ENCODE data around the gene TRAF2.
"Not testable (repeated sequence)": the region's sequence is repeated elsewhere in the genome, so short reads cannot be mapped to it uniquely, and the experiment has no call there.

The TRAF2 gene

DNA sequence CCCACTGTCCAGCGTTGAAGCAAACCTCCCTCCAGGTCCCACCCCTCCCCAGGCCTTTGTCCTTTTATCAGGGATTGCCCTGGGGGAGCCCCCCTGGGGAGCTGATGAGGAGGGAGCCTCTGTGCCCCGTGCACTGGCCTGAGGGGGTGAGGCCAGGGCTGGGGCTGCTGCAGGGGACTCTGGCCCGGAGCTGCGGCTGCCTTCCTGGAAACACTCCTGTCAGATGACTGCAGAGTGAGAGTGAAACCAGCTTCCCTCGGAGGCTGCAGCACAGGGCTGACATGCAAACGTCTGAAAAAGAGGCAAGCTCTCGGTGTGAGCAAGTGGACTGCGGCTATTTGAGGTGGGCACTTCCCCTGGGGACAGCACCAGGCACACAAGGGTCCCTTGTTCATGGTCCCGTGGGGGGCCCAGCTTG, 4.6 kb upstream of the TRAF2 start:
- DNase-seq (ENCODE audit: low read depth in 2 of 3, low spot score in 1 of 3), result peak; percentile 37 to 59 (median 55)

DNA sequence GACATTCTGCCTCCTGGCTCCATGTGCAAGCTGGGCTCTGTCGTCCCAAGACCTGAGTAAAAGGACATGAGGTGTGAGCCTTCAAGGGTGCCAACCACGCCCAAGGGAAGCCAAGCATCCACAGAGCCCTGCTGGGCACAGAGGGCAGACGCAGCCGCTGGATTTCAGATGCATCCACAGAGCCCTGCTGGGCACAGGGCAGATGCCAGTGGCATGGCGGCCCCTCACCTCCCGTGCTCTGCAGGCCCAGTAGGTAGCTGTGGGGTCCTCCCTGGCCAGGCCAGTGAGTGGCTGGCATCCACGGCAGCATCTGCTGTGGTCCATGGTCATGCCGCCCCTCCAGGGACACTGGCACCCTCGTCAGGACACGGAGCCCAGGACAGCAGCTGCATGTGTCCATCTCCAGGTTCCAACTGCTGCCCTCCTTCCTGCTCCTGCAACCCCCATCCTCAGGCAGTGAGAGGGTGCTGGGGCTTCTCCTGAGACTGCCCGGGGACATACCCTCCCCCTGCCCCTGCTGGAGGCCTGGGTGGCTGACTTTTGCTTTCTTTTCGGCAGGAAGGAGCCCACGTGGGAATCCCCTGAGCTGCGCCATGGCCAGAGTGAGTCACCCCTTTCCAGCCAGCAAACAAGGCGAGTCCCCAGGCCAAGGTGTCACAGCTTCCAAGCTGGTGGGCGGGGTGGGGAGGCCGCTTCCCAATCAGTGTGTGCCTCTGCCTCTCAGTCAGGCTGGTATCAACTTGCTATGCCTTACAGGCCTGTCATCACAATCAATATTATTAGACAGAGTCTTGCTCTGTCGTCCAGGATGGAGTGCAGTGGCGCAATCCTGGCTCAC, 4.0 kb upstream of the TRAF2 start:
- DNase-seq (ENCODE audit: low read depth in 2 of 3, low spot score in 1 of 3), result peak; percentile 80 to 92 (median 90)

DNA sequence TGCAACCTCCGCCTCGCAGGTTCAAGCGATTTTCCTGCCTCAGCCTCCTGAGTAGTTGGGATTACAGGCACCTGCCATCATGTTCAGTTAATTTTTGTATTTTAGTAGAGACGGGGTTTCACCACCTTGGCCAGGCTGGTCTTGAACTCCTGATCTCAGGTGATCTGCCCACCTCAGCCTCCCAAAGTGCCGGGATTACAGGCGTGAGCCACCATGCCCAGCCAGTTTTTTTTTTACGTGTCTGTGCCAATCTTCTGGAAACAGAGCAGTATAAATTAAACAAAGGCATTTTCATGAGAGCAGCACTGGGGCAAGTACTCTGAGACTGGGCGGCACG, 3.4 kb upstream of the TRAF2 start:
- DNase-seq (ENCODE audit: low read depth in 2 of 3, low spot score in 1 of 3), result not testable (repeated sequence)

DNA sequence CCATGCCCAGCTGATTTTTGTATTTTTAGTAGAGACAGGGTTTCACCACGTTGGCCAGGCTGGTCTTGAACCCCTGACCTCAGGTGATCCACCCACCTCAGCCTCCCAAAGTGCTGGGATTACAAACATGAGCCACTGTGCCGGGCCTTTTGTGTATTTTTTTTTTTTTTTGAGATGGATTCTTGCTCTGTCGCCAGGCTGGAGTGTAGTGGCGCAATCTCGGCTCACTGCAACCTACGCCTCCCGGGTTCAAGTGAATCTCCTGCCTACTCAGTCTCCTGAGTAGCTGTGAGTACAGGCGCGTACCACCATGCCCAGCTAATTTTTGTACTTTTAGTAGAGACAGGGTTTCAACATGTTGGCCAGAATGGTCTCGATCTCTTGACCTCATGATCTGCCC, 2.6 kb upstream of the TRAF2 start:
- not testable (repeated sequence) for DNase-seq (ENCODE audit: low read depth in 2 of 3, low spot score in 1 of 3)

DNA sequence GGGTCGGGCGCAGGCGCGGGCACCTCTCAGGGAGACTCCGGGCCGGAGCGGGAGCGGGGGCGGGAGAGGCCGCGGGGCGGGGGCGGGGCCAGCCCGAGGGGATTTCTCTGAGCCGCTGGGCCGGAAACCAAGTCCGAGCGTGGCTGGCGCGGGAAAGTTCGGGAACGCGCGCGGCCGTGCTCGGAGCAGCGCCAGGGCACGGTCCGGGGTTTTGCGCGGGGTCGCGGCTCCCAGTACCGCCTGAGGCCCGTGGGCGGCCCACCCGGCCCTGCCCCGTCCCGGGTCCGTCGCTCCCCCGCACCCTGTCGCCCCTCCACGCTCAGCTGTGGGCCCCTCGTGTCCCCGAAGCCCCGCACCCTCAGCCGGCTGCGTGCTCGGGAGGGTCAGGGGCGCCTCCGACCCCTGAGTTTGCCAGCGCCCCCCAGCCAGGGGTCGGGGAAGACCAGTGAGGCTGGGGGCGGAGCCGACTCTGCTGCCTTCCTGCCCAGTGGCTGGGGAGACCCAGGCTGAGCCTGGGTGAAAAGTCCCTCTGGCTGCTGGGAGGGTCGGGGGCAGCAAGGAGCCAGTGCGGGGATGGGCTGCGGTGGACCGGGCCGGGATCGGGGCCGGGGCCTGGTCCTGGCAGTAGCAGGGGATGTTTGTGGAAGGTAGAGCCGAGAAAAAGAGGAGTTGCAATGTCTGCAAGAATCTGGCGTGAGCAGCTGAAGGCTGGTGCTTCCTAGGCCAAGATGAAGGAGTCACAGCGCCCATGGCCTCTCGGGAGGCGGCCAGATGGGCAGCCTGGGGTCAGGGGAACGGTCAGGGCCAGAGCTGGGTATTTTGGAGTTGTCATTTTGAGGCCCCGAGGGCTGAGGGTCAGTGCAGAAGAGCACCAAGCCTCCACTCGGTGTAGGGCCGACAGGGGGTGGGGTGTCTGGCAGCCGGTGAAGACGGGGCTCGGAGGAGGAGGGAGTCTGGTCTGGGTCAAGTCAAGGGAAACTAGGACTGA, 588 bp downstream of the TRAF2 start:
- DNase-seq (ENCODE audit: low read depth in 2 of 3, low spot score in 1 of 3), result peak in 1 of 3 donors; percentile 23

DNA sequence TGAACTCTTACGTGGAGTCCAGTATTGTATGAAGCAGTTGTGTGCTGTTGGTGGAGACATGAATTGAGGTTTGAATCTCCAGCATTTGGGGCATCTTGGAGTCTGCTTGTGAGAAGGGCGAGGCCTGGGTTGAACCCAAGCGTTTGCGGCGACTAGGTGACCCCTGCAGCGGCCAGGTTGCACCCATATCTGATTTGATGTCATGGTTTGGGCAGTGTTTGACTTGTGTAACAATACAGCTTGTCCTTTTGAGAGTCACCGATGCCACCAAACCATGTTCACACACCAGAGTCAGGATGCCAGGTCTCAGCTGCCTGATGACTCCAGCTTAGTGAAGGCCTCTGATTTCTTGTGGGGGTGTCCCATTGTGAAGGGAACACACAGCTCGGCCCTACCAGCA, 2.1 kb downstream of the TRAF2 start:
- DNase-seq (ENCODE audit: low read depth in 2 of 3, low spot score in 1 of 3), result no peak

DNA sequence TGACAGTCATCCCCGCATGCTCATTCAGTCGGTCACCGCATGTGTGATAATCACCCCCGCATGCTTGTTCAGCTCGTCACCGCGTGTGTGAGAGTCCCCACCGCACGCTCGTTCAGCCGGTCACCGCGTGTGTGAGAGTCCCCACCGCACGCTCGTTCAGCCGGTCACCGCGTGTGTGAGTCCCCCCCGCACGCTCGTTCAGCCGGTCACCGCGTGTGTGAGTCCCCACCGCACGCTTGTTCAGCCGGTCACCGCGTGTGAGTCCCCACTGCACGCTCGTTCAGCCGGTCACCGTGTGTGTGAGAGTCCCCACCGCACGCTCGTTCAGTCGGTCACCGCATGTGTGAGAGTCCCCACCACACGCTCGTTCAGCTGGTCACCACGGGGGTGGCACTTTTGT, 3.5 kb downstream of the TRAF2 start:
- DNase-seq (ENCODE audit: low read depth in 2 of 3, low spot score in 1 of 3), result no peak

DNA sequence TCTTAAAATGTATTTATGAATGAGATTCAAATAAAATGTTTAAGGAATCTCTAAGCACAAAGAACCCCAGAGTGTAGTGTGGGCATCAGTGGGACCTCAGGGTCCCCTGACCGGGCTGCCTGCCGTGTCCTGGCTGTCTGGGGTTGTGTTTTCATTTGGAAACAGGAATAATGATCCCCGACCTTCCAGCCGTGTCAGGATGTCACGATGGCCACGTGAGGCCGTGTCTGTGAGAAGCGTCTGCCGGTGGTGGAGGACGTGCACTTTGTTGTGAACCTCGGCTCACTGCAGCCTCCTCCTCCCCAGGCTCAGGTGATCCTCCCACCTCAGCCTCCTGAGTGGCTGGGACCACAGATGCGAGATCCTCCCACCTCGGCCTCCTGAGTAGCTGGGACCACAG, 4.3 kb downstream of the TRAF2 start:
- no peak for DNase-seq (ENCODE audit: low read depth in 2 of 3, low spot score in 1 of 3)

DNA sequence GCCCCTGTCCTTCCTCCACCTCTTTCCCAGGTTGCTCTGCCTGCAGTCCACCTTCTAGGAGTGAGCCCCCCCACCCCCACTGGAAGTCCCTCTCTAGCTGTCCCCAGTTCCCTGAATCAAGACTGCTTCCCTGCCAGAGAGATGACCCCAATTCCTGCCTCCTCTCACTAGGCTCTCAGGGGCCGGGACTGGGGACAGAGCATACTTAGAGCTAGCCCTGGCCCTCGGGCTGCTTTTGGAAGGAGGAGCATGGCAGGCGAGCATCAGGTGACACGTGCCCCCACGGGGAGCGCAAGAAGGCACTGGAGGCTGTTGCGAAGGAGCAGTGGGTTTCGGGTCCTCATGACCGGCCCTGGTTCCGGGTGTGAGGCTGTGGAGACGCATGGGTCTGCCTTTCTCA, 9.7 kb downstream of the TRAF2 start:
- no peak for DNase-seq (ENCODE audit: low read depth in 2 of 3, low spot score in 1 of 3)

DNA sequence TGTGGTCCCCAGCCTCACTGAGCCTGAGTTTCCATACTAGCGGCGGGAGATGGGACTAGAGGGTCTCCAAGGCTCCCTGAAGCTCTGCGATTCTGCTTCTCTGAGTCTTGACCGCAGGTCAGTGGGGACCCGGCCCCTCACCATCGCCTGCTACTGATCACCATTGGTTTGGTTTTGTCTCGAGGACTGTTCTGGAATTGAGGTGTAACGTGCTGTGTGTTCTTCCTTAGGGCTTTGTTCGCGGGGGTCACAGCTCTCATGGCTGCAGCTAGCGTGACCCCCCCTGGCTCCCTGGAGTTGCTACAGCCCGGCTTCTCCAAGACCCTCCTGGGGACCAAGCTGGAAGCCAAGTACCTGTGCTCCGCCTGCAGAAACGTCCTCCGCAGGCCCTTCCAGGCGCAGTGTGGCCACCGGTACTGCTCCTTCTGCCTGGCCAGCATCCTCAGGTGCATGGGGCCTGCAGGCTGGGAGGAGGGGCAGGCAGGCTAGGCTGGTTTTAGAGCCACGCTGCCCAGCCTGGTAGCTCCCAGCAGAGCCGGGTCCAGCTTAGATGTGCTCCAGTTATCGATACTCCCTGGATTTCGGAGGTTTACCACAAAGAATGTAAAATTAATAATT, 12.3 kb downstream of the TRAF2 start:
- no peak for DNase-seq (ENCODE audit: low read depth in 2 of 3, low spot score in 1 of 3)

DNA sequence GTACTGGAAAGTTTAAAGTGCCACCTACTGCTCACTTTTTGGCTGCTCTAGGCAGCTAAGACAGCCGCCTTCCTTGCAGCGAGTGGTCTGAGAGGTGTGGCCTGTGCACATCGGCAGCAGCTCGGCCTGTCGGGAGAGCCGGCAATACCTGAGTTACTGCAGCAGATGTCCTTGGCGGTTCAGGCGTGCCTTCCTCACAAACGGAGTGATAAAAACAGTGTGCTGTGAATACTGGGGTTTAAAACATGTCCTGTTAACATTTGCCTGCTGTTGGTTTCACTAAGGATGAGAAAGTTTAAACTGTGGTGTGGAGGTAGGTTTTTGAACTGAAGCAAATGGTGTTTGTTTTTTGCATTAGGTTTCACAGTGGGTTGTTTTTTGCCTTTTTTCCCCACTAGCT, 12.9 kb downstream of the TRAF2 start:
- DNase-seq (ENCODE audit: low read depth in 2 of 3, low spot score in 1 of 3), result no peak

DNA sequence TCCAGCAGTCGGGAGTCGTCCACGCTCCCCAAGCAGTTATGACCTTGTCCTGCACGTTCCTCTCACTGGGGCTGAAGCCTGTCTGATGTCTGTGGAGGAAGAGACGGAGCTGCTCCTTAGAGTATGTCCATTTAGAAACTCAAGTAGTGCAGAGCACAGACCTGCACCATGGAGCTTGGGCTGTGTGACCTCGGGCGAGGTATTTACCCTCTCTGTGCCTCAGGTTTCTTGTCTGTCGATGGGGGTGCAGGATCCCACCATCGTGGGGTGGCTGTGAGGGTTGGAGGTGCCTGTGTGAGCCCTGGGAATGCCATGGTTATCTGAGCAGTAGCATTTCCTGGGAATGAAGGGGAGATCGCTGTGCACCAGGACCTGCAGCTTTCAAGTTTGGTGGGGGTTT, 14.2 kb downstream of the TRAF2 start:
- DNase-seq (ENCODE audit: low read depth in 2 of 3, low spot score in 1 of 3), result no peak

DNA sequence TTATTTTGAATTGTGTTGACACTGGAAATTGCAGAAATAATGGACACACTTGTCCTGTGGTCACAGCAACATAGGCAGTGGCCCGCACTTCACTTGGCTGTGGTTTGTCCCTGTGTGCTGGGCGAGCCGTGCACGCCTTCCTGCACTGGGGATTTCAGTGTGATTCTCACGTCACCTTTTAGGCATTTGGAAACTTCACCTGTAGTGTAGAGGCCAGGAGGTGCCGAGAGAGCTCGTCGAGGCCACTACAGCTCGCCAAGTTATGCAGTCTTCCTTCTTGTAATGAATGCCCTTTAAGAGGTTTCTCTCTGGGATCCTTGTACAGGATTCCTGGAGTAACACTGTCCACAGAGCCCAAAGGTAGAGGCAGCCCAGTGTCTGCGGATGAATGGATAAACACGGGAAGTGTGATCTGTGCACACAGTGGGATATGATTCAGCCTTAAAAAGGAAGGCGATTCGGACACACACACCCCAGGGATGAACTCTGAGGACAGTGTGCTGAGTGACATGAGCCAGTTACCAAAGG, 14.7 kb downstream of the TRAF2 start:
- no peak for DNase-seq (ENCODE audit: low read depth in 2 of 3, low spot score in 1 of 3)

DNA sequence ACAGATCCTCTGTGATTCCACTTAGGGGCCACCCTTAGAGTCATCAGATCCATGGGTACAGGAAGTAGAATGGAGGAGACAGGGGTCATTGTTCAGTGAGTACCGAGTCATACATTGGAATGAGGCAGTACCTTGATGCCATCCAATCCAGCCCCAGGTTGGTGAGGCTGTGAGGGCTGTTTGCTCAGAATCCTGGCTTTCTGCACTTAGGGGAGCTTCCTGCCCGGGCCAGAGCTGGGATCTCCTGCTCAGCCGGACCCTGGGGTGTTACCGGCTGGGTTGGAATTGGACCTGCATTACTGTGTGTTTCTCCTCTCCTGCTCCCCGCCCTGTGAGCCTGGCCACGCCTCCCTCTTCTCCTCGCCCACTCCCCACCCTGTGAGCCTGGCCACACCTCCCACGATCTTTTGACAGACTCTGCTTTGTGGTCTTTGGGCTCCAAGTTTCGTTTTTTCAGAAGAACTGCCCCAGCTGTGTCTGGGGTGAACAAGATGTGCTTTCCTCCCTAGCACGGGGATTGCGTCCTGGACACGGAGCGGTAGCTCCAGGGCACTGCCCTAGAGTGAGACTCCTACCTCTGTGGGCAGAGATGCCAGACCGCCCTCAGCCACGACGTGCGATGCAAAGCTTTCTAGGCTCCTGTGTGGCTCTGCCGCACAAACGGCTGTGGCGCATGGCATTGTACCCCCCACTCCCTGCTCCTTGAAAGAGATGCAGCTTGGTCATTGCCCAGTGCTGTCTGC, 15.4 kb downstream of the TRAF2 start:
- peak; percentile 62 to 75 (median 63) for DNase-seq (ENCODE audit: low read depth in 2 of 3, low spot score in 1 of 3)

DNA sequence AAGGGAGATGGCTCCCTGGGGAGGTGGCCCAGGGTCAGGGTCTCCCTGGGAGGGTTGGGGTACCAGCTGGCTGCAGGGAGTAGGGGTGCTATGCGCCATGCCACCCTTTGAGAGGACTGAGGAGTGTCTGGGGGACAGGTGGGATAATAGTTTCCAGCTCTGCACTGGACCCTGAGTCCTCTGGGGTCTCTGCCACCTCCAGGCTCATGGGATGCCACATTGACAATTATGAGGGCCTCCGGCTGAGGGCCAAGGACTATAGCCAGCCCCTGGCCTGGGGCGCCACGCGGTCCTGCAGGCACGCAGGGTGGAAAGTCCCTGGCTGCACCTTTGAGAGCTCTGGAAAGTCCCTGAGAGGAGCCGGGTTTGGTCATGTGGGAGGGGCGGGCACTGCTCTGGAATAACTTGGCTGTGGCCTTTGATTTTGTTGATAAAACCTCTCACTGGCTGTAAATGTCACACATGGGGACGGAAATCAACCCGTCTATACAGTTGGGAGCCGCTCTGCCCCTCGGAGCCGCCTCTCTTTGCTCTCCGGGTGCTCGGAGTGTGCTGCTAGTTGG, 16.0 kb downstream of the TRAF2 start:
- peak; percentile 77 to 85 (median 80) for DNase-seq (ENCODE audit: low read depth in 2 of 3, low spot score in 1 of 3)

DNA sequence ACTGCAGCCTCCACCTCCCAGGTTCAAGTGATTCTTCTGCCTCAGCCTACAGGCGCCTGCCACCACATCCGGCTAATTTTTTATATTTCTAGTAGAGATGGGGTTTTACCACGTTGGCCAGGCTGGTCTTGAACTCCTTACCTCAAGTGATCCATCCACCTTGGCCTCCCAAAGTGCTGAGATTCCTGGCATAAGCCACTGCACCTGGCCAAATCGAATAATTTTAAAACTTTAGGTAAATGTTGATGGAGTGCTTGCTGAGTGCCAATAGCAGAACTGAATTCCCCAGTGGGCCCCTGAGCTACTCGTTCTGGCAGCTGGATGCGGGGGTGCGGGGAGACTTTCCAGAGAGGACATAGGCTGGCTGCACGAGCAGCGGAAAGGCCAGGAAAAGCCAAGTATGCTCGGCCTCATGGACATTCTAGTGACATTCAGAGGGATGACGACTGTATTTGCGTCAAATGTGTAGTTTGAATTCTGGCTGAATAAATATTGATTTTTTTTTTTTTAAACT, 16.8 kb downstream of the TRAF2 start:
- DNase-seq (ENCODE audit: low read depth in 2 of 3, low spot score in 1 of 3), result no peak

DNA sequence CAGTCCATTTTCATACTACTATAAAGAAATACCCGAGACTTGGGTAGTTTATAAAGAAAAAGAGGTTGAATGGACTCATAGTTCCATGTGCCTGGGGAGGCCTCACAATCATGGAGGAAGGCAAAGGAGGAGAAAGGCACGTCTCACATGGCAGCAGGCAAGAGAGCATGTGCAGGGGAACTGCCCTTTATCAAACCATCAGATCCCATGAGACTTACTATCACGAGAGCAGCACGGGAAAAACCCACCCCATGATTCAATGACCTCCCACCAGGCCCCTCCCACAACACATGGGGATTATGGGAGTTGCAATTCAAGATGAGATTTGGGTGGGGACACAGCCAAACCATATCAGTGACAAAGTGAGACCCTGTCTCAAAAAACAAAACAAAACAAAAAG, 19.9 kb downstream of the TRAF2 start:
- no peak for DNase-seq (ENCODE audit: low read depth in 2 of 3, low spot score in 1 of 3)

DNA sequence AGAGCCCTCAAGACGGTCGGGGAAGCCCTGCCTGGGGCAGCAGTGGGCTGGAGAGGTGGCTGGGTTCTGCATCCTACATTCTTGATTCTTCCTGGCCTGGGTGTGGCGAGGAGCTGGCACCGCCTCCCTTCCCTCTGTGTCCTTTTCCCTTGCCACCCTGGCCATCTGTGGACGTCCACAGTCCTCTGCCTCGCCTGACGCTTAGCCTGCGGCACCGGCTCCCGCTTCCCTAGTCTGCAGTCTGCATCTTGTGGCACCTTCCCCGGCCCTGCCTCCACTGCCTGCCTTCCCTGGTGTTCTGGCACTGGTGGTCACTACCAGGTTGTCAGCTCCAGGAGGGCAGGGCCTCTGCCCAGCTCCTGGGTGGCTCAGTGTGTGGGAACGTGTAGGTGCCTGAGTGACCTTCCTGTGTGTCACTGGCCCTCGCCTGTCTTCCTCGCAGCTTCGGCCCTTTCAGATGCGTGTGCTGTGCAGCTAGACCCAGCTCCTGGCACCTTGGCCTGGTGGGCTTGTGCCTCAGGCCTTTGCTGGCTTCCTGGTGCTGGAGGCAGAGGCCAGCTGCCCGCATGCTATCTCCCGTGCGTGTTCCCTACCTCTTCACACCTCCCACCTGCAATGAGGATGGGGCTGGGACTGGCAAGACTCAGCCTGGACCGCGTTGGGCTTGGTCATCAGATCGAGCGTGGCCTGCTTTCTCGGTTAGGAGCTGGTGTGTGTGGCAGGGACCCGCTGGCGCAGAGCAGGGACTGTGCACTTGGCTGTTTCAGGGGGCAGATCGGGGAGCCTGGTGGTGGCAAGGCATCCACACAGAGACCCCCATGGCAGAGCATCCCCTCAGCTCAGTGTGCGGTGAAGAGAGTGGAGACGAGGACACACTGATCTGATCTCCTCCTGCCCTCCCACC, 20.9 kb downstream of the TRAF2 start:
- DNase-seq (ENCODE audit: low read depth in 2 of 3, low spot score in 1 of 3), result no peak

Data from stimulated activated CD4-positive, alpha-beta T cell treated with anti-CD3 and anti-CD28 coated beads, Interleukin-12 subunit alpha, Interleukin-12 subunit beta, amount 100 ng/mL, for 48 hours (primary cell).